GM19351 (cell line): Measurements from ENCODE around the gene CAND1.

ENCODE experiments used
- ATAC-seq: cut with Tn5 transposase; IDR thresholded peaks from one replicate; pipeline ENCODE4 v1.9.1; 2021; ENCODE audit warnings: mild to moderate bottlenecking, moderate library complexity; ENCODE audit not compliant: unreplicated experiment

CAND1 gene

GRCh38 chr12:67280088-67280487 lies 10.9 kb downstream of the CAND1 start:
- no peak for ATAC-seq

- no peak for ATAC-seq
Measured at GRCh38 chr12:67280572-67280971, 11.4 kb downstream of the CAND1 start.

DNA sequence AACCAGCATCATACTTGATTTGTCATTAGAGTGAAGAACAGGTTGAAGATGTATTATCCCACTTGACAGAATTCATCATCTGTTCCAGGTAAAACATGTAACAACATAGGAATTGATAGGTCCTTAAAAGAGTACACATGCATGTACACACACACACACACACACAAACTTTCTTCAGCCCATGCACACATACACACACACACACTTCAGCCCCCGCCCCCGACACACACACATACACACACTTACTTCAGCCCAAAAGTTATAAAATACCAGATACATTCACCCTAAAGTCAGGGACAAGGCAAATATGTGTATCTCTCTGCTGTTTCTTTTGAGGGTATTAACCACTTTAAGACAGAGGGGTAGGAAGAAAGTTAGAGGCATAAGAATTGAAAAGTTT lies 15.4 kb downstream of the CAND1 start:
- ATAC-seq, result no peak

- ATAC-seq, result no peak
Measured at GRCh38 chr12:67286257-67286656, 17.1 kb downstream of the CAND1 start.

DNA sequence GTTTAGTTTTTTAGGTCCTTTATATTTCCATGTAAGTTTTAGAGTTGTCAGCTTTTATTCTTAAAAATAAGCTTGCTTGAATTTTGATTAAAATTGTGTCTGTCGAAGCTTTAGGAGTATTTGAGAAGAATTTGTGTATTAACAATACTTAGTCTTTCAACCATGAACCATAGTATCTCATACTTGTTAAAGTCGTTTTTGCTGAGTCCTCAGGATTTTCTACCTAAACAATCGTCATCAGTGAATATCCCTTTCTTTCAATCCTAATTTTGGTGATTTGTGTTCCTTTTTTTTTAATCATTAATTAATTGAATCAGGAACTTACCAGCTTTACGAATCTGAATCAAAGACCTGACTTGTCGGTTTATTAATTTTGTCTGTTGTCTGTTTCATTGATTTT lies 18.2 kb downstream of the CAND1 start:
- no peak for ATAC-seq

DNA sequence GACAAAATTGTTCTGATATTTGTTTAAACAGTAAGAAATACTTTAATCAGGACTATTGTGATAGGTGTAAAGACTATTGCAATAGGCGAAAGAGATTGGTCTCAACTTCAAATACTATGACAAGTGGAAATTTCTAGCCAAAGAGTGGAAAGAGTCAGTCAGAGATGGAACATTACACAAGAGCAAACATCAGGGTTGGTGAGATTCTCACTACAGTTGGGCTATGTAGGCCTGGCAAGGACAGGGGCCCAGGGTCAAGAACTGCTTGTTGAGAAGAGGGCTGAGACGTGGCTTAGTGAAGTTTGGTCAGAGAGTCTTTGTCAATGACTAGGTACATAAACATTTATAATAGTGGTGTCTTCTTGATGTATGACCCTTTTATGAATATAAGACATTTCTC lies 19.4 kb downstream of the CAND1 start:
- ATAC-seq, result no peak

DNA sequence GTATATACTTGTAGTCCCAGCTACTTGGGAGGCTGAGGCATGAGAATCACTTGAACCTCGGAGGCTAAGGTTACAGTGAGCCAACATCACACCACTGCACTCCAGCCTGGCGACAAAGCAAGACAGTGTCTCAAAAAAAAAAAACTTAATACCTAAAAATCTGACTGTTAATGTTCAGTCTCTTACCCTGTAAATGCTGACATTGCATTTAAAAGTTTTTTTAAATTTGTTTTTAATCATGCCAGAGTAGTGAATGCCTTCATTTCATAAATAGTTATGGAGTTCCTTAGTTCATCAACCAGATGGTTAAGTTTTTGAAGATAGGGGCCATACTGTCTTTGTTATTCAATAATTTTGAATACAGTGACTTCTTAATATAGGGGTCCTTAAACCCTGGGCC lies 21.2 kb downstream of the CAND1 start:
- no peak for ATAC-seq

DNA sequence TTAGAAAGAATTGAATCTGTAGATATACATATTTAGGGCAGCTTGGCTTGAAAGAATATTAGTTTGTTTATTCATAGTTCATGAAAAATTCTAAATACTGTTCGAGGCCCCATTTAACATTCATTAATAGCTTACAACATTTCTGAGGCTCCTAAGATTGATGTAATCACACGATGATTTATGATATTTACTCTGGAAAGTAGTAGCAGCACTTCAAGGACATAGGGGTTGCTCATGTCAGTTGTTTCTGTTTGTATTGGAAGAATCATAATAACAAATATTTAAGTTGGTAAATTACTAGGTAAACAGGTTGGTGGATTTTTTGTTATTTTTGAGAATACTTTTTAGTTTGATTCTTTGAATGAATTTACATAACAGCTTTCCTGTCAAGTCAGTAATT lies 30.4 kb downstream of the CAND1 start:
- no peak for ATAC-seq

DNA sequence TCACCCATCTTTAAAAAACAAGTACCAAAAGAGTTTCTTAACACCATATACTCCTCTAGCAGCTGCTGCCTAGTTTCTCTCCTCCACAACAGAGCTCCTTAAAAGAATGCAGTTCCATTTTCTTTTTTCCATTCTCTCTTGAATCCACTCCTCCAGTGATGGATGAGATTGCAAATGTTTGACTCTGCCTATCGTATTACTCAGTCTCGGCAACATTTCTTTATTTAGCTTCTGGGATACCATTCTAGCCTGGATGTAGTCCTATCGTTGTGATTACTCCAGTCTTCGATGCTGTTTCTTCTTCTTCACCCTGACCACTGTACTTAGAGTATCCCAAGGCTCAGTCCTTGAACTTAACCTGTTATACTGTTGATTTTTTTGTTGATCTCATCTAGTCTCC lies 30.8 kb downstream of the CAND1 start:
- ATAC-seq, result no peak

- ATAC-seq, result no peak
Measured at GRCh38 chr12:67302162-67302561, 33.0 kb downstream of the CAND1 start.

DNA sequence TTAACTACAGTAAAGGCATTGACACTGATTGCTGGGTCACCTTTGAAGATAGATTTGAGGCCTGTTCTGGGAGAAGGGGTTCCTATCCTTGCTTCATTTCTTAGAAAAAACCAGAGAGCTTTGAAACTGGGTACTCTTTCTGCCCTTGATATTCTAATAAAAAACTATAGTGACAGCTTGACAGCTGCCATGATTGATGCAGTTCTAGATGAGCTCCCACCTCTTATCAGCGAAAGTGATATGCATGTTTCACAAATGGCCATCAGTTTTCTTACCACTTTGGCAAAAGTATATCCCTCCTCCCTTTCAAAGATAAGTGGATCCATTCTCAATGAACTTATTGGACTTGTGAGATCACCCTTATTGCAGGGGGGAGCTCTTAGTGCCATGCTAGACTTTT lies 36.4 kb downstream of the CAND1 start:
- ATAC-seq, result no peak

DNA sequence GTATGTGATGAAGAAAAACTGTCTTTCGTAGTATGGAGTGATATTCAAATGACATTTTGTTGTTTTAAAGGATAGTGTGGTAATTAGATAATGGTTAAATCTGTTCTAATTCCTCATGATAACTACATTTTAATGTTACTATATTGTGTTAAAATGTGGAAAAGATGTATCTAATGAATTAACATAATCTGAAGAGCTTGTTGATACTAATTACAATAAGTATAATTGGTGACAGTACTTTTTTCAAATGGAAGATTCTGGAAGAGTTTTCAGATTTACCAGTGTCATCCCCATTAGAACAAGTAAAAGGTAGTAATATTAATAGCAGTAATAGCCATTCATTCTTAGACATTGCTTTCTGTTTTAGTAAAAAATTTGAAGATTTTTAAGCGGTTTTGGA lies 37.6 kb downstream of the CAND1 start:
- ATAC-seq, result no peak

DNA sequence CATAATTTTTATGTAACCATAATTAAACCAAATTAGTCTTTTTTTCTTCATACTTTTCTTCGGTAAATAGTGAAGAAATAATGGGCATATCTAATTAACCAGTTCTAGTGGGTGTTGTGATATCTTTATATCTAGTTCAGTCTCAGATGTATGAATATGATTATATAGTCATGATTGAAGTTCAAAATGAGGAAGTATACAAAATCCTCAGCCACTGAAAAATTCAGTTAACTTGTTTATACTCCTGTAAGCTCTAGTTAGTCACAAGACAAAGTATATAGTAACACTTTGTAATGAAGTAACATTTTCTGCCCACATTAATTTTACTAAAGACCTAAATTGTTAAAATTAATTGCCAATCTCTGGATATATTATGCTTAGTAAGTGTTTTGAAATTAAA lies 46.5 kb downstream of the CAND1 start:
- no peak for ATAC-seq

DNA sequence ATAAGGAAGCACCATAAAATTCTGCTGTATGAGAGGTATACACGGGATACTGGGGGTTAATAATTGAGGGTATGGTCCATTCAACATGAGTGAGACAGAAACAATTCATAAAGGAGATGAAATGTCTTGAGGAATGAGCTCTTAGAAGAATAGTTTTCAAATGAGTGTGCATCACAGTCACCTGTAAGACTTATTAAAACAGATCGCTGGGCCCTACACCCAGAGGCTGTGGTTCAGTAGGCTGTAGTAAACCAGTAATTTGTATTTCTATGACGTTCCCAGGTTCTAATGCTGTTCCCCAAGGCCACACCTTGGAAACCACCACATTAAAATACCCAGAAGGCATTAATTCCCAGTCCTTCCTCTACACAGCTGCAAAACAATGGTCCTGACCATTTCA lies 49.6 kb downstream of the CAND1 start:
- no peak for ATAC-seq

- ATAC-seq, result no peak
Measured at GRCh38 chr12:67319936-67320335, 50.8 kb downstream of the CAND1 start.

DNA sequence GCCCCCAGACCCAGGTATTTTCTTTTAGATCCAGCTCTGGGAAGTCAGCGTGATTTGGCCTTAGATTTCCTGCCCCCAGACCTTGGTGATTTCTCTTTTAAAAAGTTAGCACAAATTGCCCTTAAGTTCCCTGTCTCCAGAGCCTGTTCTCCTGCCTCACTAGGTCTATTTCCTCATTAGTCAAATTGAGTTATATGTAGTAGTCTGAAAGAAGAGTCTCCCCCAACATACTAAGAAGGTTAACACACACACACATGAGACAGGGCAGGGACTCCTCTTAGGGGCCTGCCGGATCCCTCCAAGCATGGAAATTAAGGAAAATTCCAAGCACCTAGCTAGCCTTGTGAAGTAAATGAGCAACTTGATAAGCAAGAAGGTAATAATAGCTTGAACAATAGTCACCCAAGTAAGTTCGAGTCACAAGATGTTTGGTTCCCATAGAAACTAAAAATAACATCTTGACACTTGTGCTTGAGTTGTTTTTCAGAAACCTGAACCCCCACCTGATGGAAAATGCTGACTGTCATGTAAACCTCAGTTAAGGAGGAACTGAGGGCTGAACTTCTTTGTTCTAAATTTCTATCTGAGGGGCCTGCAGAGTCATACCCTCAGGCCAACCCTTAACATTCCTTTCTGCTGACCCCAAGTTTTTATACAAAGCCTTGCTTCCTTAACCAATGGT lies 51.6 kb downstream of the CAND1 start:
- no peak for ATAC-seq

GRCh38 chr12:67322580-67322979 lies 53.4 kb downstream of the CAND1 start:
- ATAC-seq, result no peak

DNA sequence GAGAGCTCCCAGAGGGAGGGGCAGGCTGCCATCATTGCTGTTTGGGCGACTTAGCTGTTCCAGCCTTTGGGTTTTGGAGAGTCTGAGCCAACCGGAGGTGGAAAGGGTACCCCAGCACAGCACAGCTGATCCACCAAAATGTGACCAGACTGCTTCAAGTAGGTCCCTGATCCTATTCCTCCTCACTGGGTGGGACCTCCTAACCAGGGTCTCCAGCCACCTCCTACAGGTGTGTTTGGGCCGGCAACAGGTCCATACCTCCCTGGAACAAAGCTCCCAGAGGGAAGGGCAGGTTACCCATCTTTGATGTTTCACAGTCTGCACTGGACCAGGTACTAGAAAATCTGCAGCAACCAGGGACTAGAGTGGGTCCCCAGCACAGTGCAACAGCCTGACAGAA lies 53.8 kb downstream of the CAND1 start:
- ATAC-seq, result no peak

DNA sequence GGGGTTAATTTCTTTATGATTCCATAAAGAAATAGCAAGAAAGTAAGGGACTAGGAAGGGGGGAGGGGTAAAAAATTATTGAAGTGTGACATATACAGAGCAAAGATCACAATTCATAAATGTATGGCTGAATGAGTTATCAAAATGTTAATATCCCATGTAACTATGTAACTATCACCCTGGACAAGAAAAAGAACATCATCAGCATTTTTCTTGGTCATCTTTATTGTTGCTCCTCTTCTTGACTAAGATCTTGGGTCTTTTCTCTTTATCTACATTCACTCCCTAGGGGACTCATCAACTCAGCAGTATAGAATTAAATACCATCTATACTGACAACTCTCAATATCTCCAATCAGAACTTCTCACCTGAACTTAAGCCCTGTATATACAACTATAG lies 57.5 kb downstream of the CAND1 start:
- no peak for ATAC-seq

DNA sequence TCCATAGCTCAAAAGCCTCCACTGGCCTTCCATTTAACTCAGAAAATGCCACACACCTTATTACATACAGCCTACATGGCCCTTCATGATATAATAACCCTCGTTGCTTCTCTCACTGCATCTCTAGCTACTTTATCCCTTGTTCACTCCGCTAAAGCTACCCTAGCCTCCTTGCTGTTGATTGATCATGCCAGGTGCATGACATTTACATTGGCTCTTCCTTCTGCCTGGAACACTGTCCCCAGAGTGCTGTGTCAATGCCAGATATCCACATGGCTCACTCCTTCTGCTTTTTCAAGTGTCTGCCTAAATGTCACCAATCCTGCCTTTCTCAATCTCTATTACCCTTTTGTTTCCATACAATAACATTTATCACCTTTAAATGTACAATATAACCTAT lies 58.3 kb downstream of the CAND1 start:
- ATAC-seq, result no peak

DNA sequence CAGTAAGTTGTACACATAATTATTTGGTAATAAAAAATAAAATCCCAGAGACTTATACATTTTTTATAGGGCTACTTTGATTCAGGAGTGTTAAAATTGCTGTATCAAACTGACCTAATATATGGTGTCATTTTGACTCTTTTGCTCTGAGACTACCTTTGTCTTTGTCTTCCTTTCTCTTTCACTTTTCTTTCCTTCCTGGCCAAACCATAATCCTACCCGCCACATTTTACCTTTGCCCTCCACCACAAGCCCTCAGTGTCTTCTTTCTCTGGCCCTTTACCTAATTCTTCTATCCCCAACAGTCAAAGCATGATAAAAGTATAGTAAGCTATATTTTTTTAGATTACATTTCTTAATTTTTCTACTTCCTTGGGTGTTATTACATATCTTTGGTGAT lies 62.0 kb downstream of the CAND1 start:
- ATAC-seq, result no peak

DNA sequence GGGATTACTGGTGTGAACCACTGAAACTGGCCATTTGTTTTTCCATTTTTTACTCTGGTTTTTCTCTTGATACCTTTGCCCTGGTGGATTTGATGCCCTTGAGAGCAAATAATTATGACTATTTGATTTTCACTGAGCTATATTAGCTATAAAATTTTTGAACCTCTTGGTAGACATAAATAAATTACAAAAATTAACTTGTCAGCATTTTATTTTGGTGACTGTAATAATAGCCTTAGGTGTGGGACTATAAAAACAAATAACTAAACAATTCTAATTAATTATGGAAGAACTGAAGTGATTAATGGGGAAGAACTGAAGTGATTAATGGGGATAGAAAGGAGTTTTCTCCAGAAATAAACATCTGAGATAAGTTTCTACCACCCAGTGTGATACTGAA lies 62.7 kb downstream of the CAND1 start:
- no peak for ATAC-seq

GRCh38 chr12:67333649-67334048 lies 64.5 kb downstream of the CAND1 start:
- ATAC-seq, result no peak

DNA sequence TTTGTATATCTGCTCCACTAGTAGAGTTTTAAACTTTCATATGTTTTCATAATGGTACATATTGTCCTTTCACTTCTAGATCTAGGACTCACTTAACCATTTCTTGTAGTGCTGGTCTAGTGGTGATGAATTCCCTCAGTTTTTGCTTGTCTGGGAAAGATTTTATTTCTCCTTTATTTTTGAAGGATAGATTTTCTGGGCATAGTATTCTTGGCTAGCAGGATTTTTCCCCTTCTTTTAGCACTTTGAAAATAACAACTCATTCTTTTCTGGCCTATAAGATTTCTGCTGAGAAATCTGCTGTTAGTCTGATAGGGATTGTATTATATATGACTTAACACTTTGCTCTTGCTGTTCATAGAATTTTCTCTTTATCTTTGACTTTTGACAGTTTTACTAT lies 69.3 kb downstream of the CAND1 start:
- no peak for ATAC-seq
